Right lobe of liver (tissue), 6 donors: ENCODE measurements around the gene PPP1R7. TPM values are rescaled to one million over a fixed set of nuclear protein-coding genes. Genes with fewer than 3 reads are reported as not detected.

Source experiments
- ATAC-seq, 4 donors: fragments of 200-7000 bp; cut with Tn5 transposase; one replicate each; pipeline ENCODE4 v1.9.1; 2020; ENCODE audit warnings: mild to moderate bottlenecking in 4 of 4, moderate library complexity in 4 of 4
- DNase-seq, 3 donors: peaks; one replicate each; pipeline ENCODE4 v3.0.0-alpha.2; 2020
- H3K27ac ChIP-seq, 3 donors: fragments of 200-600 bp; one replicate each; pipeline ENCODE4 v1.8.0; 2022
- H3K27me3 ChIP-seq, 2 donors: fragments of 200-600 bp; one replicate each; pipeline ENCODE4 v1.8.0; 2022
- H3K36me3 ChIP-seq, 4 donors: fragments of 200-600 bp; sonication (generic) in 1 of 4; one replicate each; pipeline versions ENCODE4 v1.5.1 to v1.8.0; 2017 to 2022; ENCODE audit warnings: control low read depth in 1 of 4
- H3K4me1 ChIP-seq, 4 donors: fragments of 200-600 bp; sonication (generic) in 1 of 4; one replicate each; pipeline versions ENCODE4 v1.5.1 to v1.8.0; 2017 to 2022; ENCODE audit warnings: control low read depth in 1 of 4
- H3K4me3 ChIP-seq, 3 donors: fragments of 200-600 bp; one replicate each; pipeline ENCODE4 v1.8.0; 2022
- H3K9me3 ChIP-seq, 4 donors: fragments of 200-600 bp; sonication (generic) in 1 of 4; one replicate each; pipeline versions ENCODE4 v1.5.1 to v1.8.0; 2017 to 2022; ENCODE audit warnings: control low read depth in 1 of 4
- POLR2A ChIP-seq: fragments of 450-650 bp; IDR thresholded peaks from one replicate; pipeline ENCODE4 v1.6.1; 2017; ENCODE audit warnings: antibody characterized with exemption, mild to moderate bottlenecking
- WGBS: methylation state at CpG from one replicate; pipeline ENCODE4 v1.1.6; 2018; ENCODE audit warnings: low coverage, low lambda C conversion rate; ENCODE audit not compliant: insufficient coverage; ENCODE audit errors: missing lambda C conversion rate; 5-methylcytosine and 5-hydroxymethylcytosine counted together
- intact Hi-C, 2 donors: fragments of 100-400 bp; cut with DNase I; formaldehyde crosslinking; loops; one replicate each; pipeline versions ENCODE4 v1.11.2 to v1.14.1; 2022
- total RNA-seq, 6 experiments: library from RNA; depleted of rRNA in 2 of 6; stranded (reverse); fragments of >200 nt in 2 of 6; fragmentation: NEBNext Ultra II Directional in 3 of 6; extraction: Animal tissue kit (Norgen Biotek cat#: 25700) in 3 of 6; gene quantifications; one replicate each; pipeline versions ENCODE4 v1.1.0 to v1.2.4, GENCODE V29; 2016 to 2023
- TF ChIP-seq, protein P1 (sequence below), 4 donors: fragments of 200-600 bp in 3 of 4; fragments of 450-650 bp in 1 of 4; IDR thresholded peaks; one replicate each; pipeline versions ENCODE4 v1.5.1 to v1.8.0; 2016 to 2022; ENCODE audit warnings: antibody characterized with exemption in 4 of 4, mild to moderate bottlenecking in 2 of 4
- donor health status: DM: no; HTN: yes; CAD: no.
- donor health status: DM: no; HTN: no; CAD: no.
- donor health status: DM: no; HTN: no; CAD: no.
- donor health status: DM: no; HTN: yes; CAD: no.
- donor health status: DM: no; HTN: yes; CAD: no.

PPP1R7 gene
- total RNA-seq, 6 experiments from 2014 or later: 27.8 to 35.7 (median 29.5) TPM

DNA sequence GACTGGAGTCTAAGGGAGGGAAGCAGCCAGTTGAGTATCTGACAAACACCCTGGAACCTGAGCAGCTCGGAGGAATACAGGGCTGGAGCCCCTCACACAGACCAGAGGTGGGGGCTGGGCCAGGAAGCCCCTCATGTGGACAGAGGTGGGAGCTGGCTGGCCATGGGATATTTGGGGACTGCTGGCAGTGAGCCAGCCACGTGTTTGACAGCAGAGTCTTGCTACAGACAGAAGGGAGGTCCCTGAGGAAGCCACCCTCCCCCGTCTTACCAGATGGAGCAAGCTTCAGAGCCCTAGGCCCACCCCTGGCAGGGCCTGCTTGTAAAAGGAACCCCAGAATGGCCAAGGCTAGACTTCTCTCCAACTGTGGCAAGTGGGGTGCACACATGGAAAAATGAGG, 44.6 kb upstream of the PPP1R7 start:
- Histone ChIP-seq H3K36me3 (no peaks in the 10 kb centered on the region), H3K9me3 (no peaks in the 10 kb centered on the region), H3K4me1 (peaks cover 0 to 16% (median 7%) of the 10 kb centered on the region in 4 donors), H3K27ac (no peak overlapping the region), H3K27me3 (no peaks in the 10 kb centered on the region), H3K4me3 (no peak overlapping the region)
- TF ChIP-seq, protein P1, sequence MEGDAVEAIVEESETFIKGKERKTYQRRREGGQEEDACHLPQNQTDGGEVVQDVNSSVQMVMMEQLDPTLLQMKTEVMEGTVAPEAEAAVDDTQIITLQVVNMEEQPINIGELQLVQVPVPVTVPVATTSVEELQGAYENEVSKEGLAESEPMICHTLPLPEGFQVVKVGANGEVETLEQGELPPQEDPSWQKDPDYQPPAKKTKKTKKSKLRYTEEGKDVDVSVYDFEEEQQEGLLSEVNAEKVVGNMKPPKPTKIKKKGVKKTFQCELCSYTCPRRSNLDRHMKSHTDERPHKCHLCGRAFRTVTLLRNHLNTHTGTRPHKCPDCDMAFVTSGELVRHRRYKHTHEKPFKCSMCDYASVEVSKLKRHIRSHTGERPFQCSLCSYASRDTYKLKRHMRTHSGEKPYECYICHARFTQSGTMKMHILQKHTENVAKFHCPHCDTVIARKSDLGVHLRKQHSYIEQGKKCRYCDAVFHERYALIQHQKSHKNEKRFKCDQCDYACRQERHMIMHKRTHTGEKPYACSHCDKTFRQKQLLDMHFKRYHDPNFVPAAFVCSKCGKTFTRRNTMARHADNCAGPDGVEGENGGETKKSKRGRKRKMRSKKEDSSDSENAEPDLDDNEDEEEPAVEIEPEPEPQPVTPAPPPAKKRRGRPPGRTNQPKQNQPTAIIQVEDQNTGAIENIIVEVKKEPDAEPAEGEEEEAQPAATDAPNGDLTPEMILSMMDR (IDR thresholded peaks at IDR 0.05): no peak
- no peak for TF ChIP-seq POLR2A
- intact Hi-C loops: no loop called here
- DNase-seq: no peak
- ATAC-seq: no peak
- WGBS: 73% methylated on average over 3 of the region's 3 CpGs

DNA sequence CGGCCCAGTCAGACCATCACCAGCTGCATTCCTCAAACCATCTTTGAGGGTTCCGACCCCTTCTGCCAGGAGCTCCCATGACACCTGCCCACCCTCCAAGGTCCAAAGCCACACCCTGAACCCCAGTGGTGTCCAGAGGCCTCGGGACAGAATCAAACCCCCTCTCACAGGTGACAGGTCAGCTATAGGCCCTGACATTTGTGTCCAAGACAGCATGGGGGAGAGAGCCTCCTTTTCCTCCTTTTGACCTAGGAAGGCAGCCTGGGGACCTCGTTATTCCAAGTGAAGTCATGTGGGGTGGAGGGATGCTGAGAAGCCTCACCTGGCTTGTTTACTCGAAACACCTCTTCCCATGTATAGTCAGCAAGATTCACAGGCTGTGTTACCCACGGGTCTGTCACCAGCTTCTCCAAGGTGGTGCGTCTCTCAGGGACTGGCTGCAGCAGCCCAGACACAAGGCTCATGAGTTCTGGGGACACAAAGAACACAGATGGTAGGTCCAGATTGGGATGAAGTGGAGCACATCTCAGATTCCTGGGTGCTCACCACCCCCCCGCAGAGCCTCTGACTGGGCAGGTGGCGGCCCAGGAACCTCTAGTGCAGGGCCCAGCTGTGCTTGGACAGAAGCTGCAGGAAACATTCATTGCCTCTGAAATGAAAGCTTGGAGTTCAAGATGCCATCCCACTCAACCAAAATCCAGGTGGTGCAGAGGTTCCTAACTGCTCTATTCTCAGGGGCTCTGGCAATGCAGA, 43.1 kb upstream of the PPP1R7 start:
- WGBS: 100% methylated on average over 3 of the region's 9 CpGs
- Histone ChIP-seq H3K9me3 (no peaks in the 10 kb centered on the region), H3K36me3 (no peaks in the 10 kb centered on the region), H3K27me3 (no peaks in the 10 kb centered on the region), H3K4me3 (no peak overlapping the region), H3K4me1 (peaks cover 0 to 9% (median 3%) of the 10 kb centered on the region in 4 donors), H3K27ac (no peak overlapping the region)
- ATAC-seq (no peak), DNase-seq (no peak)
- intact Hi-C loops: no loop called here
- TF ChIP-seq POLR2A: no peak
- TF ChIP-seq, protein P1 (IDR thresholded peaks at IDR 0.05): no peak

DNA sequence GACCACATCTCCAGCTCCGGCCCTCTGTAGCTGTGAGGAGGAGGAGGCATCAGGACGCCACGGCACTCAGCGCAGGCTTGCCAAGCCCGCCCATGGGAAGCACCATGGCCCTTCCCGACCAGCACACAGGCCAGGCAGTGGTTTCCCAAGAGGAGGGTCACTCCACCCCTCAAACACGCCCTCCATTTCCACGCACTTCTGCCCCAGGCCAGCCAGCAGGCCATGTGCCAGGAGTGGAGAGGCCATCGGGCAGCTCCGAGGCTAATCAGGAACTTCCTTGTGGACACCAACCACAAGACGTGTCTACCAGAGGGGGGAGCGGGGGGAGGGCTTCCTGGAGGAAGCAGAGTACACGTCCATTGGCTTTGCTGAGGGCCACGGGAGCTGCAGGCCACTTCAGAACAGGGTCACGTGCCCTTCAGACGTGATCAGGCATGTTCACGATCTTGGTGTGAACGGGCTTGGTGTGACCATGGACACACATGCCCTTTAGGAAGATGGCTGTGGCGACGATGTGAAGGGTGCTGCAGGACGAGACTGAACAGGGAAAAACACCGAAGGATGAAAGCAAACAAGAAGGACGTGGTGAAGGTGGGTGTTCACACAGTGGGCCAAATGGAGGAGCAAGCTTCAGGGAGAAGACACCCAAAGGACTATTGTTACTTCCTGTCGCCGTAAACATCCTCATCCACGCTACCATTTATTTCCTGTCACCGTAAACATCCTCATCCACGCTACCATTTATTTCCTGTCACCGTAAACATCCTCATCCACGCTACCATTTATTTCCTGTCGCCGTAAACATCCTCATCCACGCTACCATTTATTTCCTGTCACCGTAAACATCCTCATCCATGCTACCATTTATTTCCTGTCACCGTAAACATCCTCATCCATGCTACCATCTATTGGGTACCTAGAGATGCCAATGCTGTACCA, 41.7 kb upstream of the PPP1R7 start:
- no peak overlapping the region for H3K27ac ChIP-seq
- intact Hi-C loops: no loop called here
- ATAC-seq: peak; percentile 50 to 58 (median 54)
- no peaks in the 10 kb centered on the region for H3K27me3 ChIP-seq
- no peaks in the 10 kb centered on the region for H3K9me3 ChIP-seq
- H3K4me3 ChIP-seq: no peak overlapping the region
- WGBS: 56% methylated on average over 13 of the region's 35 CpGs
- no peaks in the 10 kb centered on the region for H3K36me3 ChIP-seq
- H3K4me1 ChIP-seq: peaks cover 0 to under 1% (median 0%) of the 10 kb centered on the region in 4 donors
- DNase-seq: peak in 1 of 3 donors; percentile 59
- TF ChIP-seq, protein P1 (IDR thresholded peaks at IDR 0.05): no peak
- no peak for TF ChIP-seq POLR2A

DNA sequence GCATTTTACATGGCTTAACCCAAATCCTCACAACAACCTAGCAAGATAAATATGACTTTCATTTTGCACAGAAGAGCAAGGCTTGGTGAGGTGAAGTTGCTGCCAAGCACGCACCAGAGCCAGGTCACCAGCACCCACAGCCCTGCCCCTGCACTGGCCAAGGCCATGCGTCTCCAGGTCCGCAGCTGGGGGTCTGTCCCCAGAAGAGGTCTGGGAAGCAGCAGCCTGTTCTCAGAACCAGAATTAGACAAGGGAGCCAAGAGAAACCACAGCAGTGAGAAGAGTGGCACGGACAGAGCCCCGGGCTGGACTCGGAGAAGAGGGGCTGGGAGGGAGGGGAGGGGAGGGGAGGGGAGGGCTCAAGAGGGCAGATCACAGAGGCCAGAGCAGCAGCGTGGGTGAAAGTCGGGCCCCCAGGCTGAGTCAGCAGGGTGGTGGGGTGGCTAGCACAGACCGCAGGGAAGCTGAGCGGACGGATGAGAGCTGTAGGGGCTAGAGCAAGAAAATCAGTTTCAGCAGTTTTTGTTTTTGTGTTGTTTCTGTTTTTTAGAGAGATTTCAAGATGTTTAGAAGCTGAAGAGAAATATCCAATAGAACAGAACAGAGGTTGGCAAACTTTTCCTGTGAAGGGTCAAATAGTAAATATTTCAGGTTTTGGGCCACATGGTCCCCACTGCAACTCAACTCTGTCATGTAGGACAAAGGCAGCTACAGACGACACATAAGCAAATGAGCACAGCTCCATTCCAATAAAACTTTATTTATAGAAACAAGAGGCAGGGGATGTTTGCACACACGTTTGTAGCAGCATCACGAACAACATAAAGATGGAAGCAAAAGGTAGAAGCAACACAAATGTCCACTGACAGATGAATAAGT, 40.8 kb upstream of the PPP1R7 start:
- Histone ChIP-seq H3K36me3 (no peaks in the 10 kb centered on the region), H3K9me3 (no peaks in the 10 kb centered on the region), H3K27me3 (no peaks in the 10 kb centered on the region), H3K4me1 (no peaks in the 10 kb centered on the region), H3K27ac (peak overlapping the region in 1 of 3 donors; percentile 8), H3K4me3 (no peak overlapping the region)
- no peak for TF ChIP-seq POLR2A
- TF ChIP-seq, protein P1 (IDR thresholded peaks at IDR 0.05): no peak
- peak in 2 of 4 donors; percentile 29 to 42 for ATAC-seq
- peak in 2 of 3 donors; percentile 28 to 49 for DNase-seq
- intact Hi-C loops: no loop called here
- 65% methylated on average over 11 of the region's 14 CpGs for WGBS
